OCI-LY1 (cell line): ENCODE measurements around the gene LAMA4.

Experiments used
- H2AFZ ChIP-seq: fragments of 200-600 bp; sonication (generic), shearing (Covaris generic); 2 replicates; pipeline ENCODE4 v1.6.0; 2014; ENCODE audit warnings: antibody characterized with exemption, mild to moderate bottlenecking, low read length
- H3F3A ChIP-seq: fragments of 200-600 bp; sonication (generic), shearing (Covaris generic); 2 replicates; pipeline ENCODE4 v1.6.0; 2014; ENCODE audit warnings: mild to moderate bottlenecking, antibody characterized with exemption, low read length, moderate library complexity; ENCODE audit not compliant: insufficient read depth
- H3K27ac ChIP-seq: fragments of 200-600 bp; sonication (generic); 2 replicates; pipeline ENCODE4 v1.5.1; 2014; ENCODE audit warnings: low read length, mixed run types, mild to moderate bottlenecking, low read depth; ENCODE audit not compliant: poor library complexity, severe bottlenecking
- H3K27me3 ChIP-seq: fragments of 200-600 bp; sonication (generic); 2 replicates; pipeline ENCODE4 v1.6.0; 2014; ENCODE audit warnings: antibody characterized with exemption, mild to moderate bottlenecking, low read length, moderate library complexity; ENCODE audit not compliant: insufficient read depth
- H3K36me3 ChIP-seq: fragments of 200-600 bp; sonication (generic); 2 replicates; pipeline ENCODE4 v1.6.1; 2014; ENCODE audit warnings: mild to moderate bottlenecking, antibody characterized with exemption, low read length, moderate library complexity, mixed read lengths; ENCODE audit not compliant: insufficient read depth
- H3K4me1 ChIP-seq: fragments of 200-600 bp; sonication (generic); 2 replicates; pipeline ENCODE4 v1.5.1; 2014; ENCODE audit warnings: mild to moderate bottlenecking, low read length, moderate library complexity; ENCODE audit not compliant: insufficient read depth, severe bottlenecking
- H3K4me2 ChIP-seq: fragments of 200-600 bp; sonication (generic), shearing (Covaris generic); 2 replicates; pipeline ENCODE4 v1.6.1; 2014; ENCODE audit warnings: low read length
- H3K4me3 ChIP-seq: fragments of 200-600 bp; sonication (generic); 2 replicates; pipeline ENCODE4 v1.5.1; 2014; ENCODE audit warnings: low read length, low read depth, mild to moderate bottlenecking, mixed read lengths; ENCODE audit not compliant: poor library complexity, severe bottlenecking
- H3K79me2 ChIP-seq: fragments of 200-600 bp; shearing (Covaris generic); 2 replicates; pipeline ENCODE4 v1.6.1; 2016; ENCODE audit warnings: mixed run types, low read length, mixed read lengths; ENCODE audit not compliant: insufficient read depth
- H3K9ac ChIP-seq: fragments of 200-600 bp; sonication (generic), shearing (Covaris generic); 2 replicates; pipeline ENCODE4 v1.6.1; 2014; ENCODE audit warnings: mild to moderate bottlenecking, low read length, mixed read lengths
- H3K9me2 ChIP-seq: fragments of 200-600 bp; sonication (generic), shearing (Covaris generic); 2 replicates; pipeline ENCODE4 v1.6.1; 2014; ENCODE audit warnings: low read depth, mild to moderate bottlenecking, low read length, mixed read lengths
- H3K9me3 ChIP-seq: fragments of 200-600 bp; shearing (Covaris generic); 2 replicates; pipeline ENCODE4 v1.6.1; 2014; ENCODE audit warnings: low read length, mixed read lengths
- H4K20me1 ChIP-seq: fragments of 200-600 bp; sonication (generic), shearing (Covaris generic); 2 replicates; pipeline ENCODE4 v1.6.0; 2016; ENCODE audit warnings: mild to moderate bottlenecking, low read length; ENCODE audit not compliant: insufficient read depth
- CTCF ChIP-seq: fragments of 200-600 bp; sonication (generic), shearing (Covaris generic); IDR thresholded peaks from 2 replicates; pipeline ENCODE4 v1.5.1; 2017; ENCODE audit warnings: mild to moderate bottlenecking, antibody characterized with exemption, low read length, moderate library complexity, mixed read lengths
- EZH2 ChIP-seq: fragments of 200-600 bp; sonication (generic), shearing (Covaris generic); IDR thresholded peaks from 2 replicates; pipeline ENCODE4 v1.8.0; 2017; ENCODE audit warnings: borderline replicate concordance, mixed run types, mild to moderate bottlenecking, antibody characterized with exemption, low read length, moderate library complexity, mixed read lengths

The LAMA4 gene

GRCh38 chr6:112139052-112139451 lies 115.3 kb downstream of the LAMA4 start:
- no peaks in the 10 kb centered on the region for H4K20me1 ChIP-seq
- H3K36me3 ChIP-seq: no peaks in the 10 kb centered on the region
- H3F3A ChIP-seq: no peaks in the 10 kb centered on the region
- H3K9ac ChIP-seq: no peak overlapping the region
- H3K4me3 ChIP-seq: no peak overlapping the region
- no peaks in the 10 kb centered on the region for H3K27me3 ChIP-seq
- no peak overlapping the region for H3K4me2 ChIP-seq
- H3K4me1 ChIP-seq: no peaks in the 10 kb centered on the region
- H3K27ac ChIP-seq: no peak overlapping the region
- H3K79me2 ChIP-seq: no peaks in the 10 kb centered on the region
- H2AFZ ChIP-seq: no peak overlapping the region
- H3K9me3 ChIP-seq: no peaks in the 10 kb centered on the region
- H3K9me2 ChIP-seq: no peaks in the 10 kb centered on the region
- TF ChIP-seq EZH2 (no peak), CTCF (no peak)

GRCh38 chr6:112130878-112131277 lies 123.5 kb downstream of the LAMA4 start:
- no peak overlapping the region for H3K9ac ChIP-seq
- H3K79me2 ChIP-seq: no peaks in the 10 kb centered on the region
- H3K27ac ChIP-seq: no peak overlapping the region
- H3K4me3 ChIP-seq: no peak overlapping the region
- TF ChIP-seq CTCF: no peak
- H3K36me3 ChIP-seq: no peaks in the 10 kb centered on the region
- H3K4me1 ChIP-seq: no peaks in the 10 kb centered on the region
- H3K27me3 ChIP-seq: no peaks in the 10 kb centered on the region
- no peaks in the 10 kb centered on the region for H3K9me3 ChIP-seq
- H2AFZ ChIP-seq: no peak overlapping the region
- H3F3A ChIP-seq: no peaks in the 10 kb centered on the region
- H3K4me2 ChIP-seq: no peak overlapping the region
- no peaks in the 10 kb centered on the region for H3K9me2 ChIP-seq
- no peaks in the 10 kb centered on the region for H4K20me1 ChIP-seq

GRCh38 chr6:112128208-112128607 lies 126.2 kb downstream of the LAMA4 start:
- Histone ChIP-seq H3K9ac (no peak overlapping the region), H3K9me2 (no peaks in the 10 kb centered on the region), H3K27me3 (no peaks in the 10 kb centered on the region), H3K4me2 (no peak overlapping the region), H3K4me3 (no peak overlapping the region), H3K36me3 (no peaks in the 10 kb centered on the region), H3K4me1 (no peaks in the 10 kb centered on the region), H3K79me2 (no peaks in the 10 kb centered on the region), H3K27ac (no peak overlapping the region), H4K20me1 (no peaks in the 10 kb centered on the region), H3F3A (no peaks in the 10 kb centered on the region), H3K9me3 (no peaks in the 10 kb centered on the region), H2AFZ (no peak overlapping the region)
- TF ChIP-seq EZH2: no peak
- TF ChIP-seq CTCF: no peak
